HG03095 (cell line): Measurements from ENCODE around the gene LCN6.

Experiments used
- ATAC-seq: cut with Tn5 transposase; IDR thresholded peaks from one replicate; pipeline ENCODE4 v1.9.1; 2021; ENCODE audit warnings: moderate library complexity; ENCODE audit not compliant: unreplicated experiment

The LCN6 gene

DNA sequence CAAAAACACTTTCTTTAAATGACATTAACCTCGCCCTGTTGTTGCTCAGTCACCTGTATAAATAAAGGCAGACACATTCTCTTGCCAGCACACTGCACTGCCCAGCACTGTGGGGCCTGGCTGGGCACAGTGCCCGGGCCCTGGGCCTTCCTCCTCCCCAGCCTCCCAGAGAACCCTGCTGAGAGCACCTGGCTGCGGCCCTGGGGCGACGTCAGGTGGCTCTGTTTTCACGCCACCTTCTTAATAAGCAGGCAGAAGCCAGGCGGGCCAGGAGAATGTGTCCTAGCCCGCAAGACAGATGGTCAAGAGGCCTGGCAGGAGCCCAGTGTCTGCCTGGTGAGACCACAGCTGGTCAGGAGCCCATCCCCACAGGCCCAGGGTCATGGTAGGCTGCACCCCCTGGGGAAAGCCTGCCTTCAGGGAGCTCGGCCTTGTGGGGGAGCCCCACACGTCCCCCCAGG lies 52.9 kb downstream of the LCN6 start:
- ATAC-seq: no peak

GRCh38 chr9:136694872-136695247 lies 53.5 kb downstream of the LCN6 start:
- ATAC-seq: no peak

DNA sequence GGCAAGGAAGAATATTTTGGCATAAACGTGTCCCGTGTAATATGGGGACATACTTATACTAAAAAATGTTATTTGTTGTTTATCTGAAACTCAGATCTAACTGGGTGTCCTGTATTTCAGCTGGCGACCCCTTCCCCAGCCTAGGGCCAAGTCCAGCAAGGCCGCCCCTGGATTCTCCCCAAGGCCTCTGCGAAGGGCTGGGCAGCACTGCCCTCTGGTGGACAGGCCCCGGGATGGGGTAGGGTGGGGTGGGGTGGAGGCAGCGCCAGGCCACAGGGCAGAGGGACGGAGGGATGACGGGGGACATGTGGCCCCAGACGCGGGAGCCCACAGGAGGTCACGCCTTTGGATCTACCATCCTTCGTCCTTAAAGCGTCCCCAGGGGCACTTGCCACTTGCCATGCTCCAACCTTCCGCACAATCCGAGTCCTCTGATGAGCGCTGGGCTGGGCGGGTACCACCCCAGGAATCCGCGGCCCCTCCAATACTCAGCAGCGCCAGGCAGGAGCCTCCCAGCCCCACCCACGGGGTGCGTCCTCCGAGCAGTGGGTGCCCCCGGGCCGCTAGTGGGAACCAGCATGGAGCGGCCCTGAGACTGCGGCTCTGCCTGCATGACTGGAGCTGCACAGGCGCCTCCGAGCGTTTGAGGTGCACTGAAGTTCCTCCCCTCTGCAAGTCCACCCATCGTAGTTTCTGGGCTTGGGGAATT lies 54.0 kb downstream of the LCN6 start:
- no peak for ATAC-seq
